GM18502 (cell line): ENCODE measurements around the gene BICC1.

Experiments used
- ATAC-seq: cut with Tn5 transposase; IDR thresholded peaks from one replicate; pipeline ENCODE4 v1.9.1; 2021; ENCODE audit warnings: mild to moderate bottlenecking; ENCODE audit not compliant: unreplicated experiment, poor library complexity

Gene BICC1

GRCh38 chr10:58806970-58807628 is 294.4 kb downstream of the BICC1 start:
- ATAC-seq: no peak

GRCh38 chr10:58807629-58808022 is 295.0 kb downstream of the BICC1 start:
- ATAC-seq: no peak

GRCh38 chr10:58810751-58811150 is 298.1 kb downstream of the BICC1 start:
- ATAC-seq: no peak

- ATAC-seq: no peak
Measured at GRCh38 chr10:58813573-58813972, 300.9 kb downstream of the BICC1 start.

- ATAC-seq: no peak
Measured at GRCh38 chr10:58817201-58817846, 304.7 kb downstream of the BICC1 start.

DNA sequence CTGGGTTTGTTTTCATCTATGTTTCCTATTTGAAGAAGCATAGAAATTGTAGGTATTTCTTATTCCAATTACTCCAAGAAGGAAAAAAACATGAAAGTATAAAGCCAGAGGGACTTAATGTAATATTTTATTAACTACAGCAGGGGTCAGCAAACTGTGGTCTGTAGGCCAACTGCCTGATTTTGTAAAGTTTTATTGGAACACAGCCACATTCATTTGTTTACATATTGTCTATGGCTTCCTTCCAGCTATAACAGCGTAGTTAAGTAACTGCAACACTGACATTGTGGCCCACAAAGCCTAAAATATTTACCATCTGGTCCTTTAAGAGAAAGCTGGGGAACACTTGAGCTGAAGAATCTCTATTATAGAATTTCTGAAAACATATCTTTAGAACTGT is 306.2 kb downstream of the BICC1 start:
- ATAC-seq: no peak

- no peak for ATAC-seq
Measured at GRCh38 chr10:58820386-58820785, 307.7 kb downstream of the BICC1 start.

DNA sequence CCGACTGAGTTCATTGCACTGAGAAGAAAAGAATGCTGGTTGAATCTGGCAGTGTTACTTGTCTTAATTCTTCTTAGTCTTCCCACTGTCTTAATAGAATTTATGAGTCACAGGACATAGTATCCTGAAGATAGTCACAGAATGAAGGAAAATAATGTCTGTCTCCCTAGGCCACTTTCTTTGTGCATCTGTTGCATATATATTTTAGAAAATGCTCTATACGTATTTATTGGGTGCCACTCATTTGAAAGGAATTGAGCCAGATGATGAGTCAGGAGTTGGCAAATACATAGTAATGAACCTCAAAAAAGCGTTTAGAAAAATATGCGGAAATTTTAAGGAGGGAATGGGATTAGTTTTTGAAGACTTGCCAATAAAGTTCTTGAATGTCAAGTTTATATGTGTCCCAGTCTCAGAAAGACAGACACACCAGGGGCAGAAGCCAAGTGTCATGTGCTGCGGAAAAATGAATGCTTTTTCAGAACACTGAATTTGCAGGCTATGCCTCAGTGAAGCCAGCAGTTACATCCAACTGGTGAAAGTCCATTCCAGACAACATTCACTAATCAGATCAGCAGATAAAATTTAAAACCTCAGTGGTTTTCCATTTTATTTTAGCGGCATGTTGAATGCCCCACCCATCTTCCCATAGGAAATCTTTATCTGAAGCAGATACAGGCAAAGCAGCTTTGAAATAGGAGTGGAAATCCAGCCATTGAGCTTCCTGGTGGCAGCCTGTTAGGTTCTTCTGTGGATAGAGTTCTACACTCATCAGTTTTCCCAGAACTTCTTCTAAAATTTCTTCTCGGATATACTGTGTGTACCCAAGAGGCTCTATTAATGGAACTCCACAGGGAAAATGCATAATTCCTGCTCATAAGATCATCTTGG is 308.4 kb downstream of the BICC1 start:
- no peak for ATAC-seq

DNA sequence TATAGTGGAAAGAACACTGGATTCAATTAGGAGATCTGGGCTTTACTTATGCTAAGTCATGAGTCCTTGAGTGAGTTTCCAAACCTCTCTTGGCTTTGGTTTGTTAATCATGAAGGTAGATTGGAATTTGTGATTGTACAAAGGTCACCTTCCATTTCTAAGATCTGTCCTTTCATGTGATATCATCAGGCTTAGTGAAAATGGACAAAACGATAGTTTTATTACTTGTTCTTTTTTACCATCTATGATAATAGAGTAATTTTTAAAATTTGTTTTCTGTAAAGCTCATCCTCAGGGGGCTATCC is 309.0 kb downstream of the BICC1 start:
- no peak for ATAC-seq

- no peak for ATAC-seq
Measured at GRCh38 chr10:58823983-58824382, 311.3 kb downstream of the BICC1 start.

- ATAC-seq: no peak
Measured at GRCh38 chr10:58824396-58824795, 311.7 kb downstream of the BICC1 start.

DNA sequence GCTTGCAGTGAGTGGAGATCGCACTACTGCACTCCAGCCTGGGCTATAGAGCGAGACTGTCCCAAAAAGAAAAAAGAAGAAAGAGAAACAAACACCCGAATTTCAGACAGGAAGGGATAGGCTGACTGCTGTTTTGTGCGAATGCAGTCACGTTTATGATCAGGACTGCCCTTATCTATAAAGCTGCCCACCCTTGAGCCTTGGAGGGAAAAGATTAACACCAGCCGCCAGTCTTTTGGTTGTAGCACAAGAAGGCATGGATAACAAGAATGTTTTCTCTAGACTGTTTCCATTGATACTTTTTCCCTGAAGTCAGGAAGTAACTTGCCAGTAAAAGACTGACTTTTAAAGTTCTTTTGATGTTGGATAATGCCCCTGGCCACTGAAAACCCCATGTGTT is 314.0 kb downstream of the BICC1 start:
- no peak for ATAC-seq

GRCh38 chr10:58827381-58827780 is 314.7 kb downstream of the BICC1 start:
- ATAC-seq: no peak

- ATAC-seq: no peak
Measured at GRCh38 chr10:58829839-58830238, 317.2 kb downstream of the BICC1 start.

GRCh38 chr10:58830697-58831096 is 318.0 kb downstream of the BICC1 start:
- no peak for ATAC-seq

GRCh38 chr10:58833771-58834561 is 321.3 kb downstream of the BICC1 start:
- ATAC-seq: no peak

DNA sequence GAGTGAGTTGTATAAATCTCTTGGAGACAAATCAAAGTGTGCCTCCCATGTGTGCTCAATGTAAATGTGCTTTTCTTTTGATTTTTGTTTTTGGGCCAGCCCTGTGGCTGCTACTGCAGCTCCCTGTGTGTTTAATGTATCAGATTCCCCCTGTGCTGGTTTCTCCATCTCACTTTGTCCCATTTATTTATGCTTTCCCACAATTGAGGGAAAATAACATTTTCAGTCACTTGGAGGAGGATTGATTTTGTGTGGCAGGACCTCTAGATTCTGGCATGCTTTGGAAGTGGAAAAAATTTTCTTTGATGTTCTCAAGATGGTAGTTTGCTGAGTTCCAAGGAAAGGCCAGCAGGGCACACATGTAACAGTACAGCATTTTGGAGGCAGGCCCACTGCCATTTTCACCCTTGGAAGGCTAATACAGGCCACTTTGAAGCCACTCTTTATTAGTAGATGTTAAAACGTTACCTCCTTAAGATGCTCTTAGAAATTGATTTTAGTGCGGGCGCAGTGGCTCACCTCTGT is 323.6 kb downstream of the BICC1 start:
- no peak for ATAC-seq

DNA sequence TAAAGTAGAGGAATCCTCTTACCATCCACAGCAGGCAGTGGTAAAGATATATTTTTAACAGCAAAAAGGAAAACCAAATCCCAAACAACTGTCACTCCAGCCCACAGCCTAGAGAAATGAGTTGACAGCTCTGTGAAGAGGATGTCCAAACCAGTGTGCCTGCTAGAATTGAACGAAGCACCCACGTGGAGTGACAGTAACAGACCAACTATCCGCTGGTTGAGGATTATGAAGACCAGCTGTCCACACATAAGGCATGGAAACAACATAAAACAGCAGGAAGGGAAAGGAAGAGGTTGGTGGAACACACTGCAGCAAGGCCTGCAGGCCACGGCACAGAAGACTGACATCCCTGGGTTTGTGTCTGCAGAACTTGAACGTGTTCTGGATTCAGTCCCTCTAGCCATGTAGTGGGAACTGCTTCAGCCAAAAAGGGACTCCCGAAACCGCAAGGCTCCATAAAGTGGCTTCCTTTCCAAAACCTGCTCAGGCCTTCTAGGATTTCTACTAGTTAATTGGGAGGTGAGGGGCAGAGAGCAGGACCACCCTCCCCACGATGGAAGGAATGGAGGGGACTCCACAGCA is 324.4 kb downstream of the BICC1 start:
- ATAC-seq: no peak

DNA sequence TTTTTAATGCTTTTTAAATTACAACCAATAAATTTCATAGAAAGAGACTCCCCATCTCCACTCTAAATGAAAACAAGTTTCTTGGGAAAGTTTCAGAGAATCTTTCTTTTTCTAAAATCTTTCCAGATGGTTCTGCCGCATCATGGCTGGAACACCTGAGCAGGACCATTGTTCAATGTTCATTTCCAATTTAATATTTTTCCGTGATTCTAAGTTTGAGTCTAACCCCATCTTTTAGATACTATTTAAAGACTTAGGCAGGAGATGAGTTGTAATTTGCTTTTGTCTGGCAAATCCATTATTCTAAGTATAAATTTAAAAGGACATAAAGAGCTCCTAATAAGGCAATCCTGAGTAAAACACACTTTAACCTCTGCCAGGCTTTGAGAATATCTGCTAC is 325.2 kb downstream of the BICC1 start:
- no peak for ATAC-seq

DNA sequence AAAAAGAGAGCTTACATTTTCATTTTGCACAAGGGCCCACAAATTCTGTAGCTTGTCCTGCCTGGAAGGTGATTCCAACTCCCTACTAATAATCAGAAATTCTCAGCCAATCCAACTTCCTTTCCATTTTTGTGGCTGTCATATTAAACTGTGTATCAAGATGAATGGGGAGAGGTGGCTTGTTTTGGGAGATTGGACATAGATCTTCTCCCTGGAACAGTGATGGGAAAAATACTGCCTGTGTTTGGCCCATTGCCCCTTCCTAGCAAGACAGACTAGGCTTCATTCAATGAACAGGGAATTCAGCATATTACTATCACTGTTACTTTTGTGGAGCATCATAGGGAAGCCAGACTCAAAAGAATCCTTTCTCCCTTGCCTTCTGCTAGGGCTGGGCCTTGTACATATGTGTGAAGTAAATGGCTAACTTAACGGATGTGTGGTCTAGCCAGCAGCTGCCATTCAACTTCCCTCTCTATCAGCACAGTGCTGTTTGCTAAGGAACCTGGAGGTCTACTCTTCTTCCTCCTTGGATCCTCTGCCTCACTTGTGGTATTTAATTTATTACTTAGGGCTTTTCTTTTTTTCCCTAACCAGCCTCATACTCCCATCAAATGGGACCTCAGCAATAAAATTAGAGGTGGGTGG is 326.0 kb downstream of the BICC1 start:
- ATAC-seq: no peak
